NCI-H146 (cell line): ENCODE data around the gene NNMT.

Experiments used
- DNase-seq: peaks from one replicate; lab custom pipeline; 2025; lab: John Stamatoyannopoulos, UW

Gene NNMT

GRCh38 chr11:114295676-114296604 is at the start of gene NNMT:
Gene NNMT (plus strand): TSS chr11:114296399. CDS start chr11:114296557, 158 bp downstream.
- DNase-seq: no peak

- DNase-seq: no peak
Observed at GRCh38 chr11:114247070-114247789, 49.0 kb upstream of the NNMT start.

- no peak for DNase-seq
Observed at GRCh38 chr11:114250180-114250579, 46.0 kb upstream of the NNMT start.

- no peak for DNase-seq
Observed at GRCh38 chr11:114250993-114251814, 45.0 kb upstream of the NNMT start.

GRCh38 chr11:114251815-114252337 is 44.3 kb upstream of the NNMT start:
- DNase-seq: no peak

- DNase-seq: no peak
Observed at GRCh38 chr11:114252767-114253166, 43.4 kb upstream of the NNMT start.

GRCh38 chr11:114253771-114254170 is 42.4 kb upstream of the NNMT start:
- no peak for DNase-seq

- DNase-seq: no peak
Observed at GRCh38 chr11:114254571-114255146, 41.5 kb upstream of the NNMT start.

- no peak for DNase-seq
Observed at GRCh38 chr11:114255289-114255688, 40.9 kb upstream of the NNMT start.

GRCh38 chr11:114256176-114256966 is 39.8 kb upstream of the NNMT start:
- no peak for DNase-seq

- DNase-seq: no peak
Observed at GRCh38 chr11:114256967-114257286, 39.3 kb upstream of the NNMT start.

GRCh38 chr11:114257621-114258558 is 38.3 kb upstream of the NNMT start:
- DNase-seq: no peak

- DNase-seq: no peak
Observed at GRCh38 chr11:114258696-114259095, 37.5 kb upstream of the NNMT start.

- peak; percentile 63 for DNase-seq
Observed at GRCh38 chr11:114259124-114259526, 37.1 kb upstream of the NNMT start.

- DNase-seq: peak; percentile 90
Observed at GRCh38 chr11:114259551-114259983, 36.6 kb upstream of the NNMT start.

GRCh38 chr11:114260077-114260476 is 36.1 kb upstream of the NNMT start:
- DNase-seq: no peak

- no peak for DNase-seq
Observed at GRCh38 chr11:114260483-114260882, 35.7 kb upstream of the NNMT start.

- no peak for DNase-seq
Observed at GRCh38 chr11:114261791-114262190, 34.4 kb upstream of the NNMT start.

GRCh38 chr11:114262681-114263512 is 33.3 kb upstream of the NNMT start:
- DNase-seq: peak; percentile 63
